Left hindlimb (tissue), 1 donor: ENCODE measurements around the gene CAMK2A.

Source experiments
- DNase-seq: peaks from one replicate; pipeline ENCODE4 v3.0.0-alpha.2; 2018

The CAMK2A gene

DNA sequence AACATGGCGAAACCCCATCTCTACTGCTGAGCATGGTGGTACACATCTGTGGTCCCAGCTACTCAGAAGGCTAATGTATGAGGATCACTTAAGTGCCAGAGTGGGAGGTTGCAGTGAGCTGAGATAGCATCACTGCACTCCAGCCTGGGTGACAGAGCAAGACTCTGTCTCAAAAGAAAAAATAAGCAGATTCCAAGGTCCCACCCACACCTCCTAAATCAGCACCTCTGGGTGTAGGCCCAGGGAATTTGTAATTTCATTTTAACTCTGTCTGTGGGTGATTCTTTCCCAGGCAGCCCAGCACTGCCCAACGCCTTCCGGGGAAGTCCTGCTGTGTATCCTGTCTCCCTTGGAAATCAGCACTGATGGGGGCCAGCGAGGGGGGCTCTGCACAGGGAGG is 12.5 kb downstream of the CAMK2A start:
- no peak for DNase-seq

DNA sequence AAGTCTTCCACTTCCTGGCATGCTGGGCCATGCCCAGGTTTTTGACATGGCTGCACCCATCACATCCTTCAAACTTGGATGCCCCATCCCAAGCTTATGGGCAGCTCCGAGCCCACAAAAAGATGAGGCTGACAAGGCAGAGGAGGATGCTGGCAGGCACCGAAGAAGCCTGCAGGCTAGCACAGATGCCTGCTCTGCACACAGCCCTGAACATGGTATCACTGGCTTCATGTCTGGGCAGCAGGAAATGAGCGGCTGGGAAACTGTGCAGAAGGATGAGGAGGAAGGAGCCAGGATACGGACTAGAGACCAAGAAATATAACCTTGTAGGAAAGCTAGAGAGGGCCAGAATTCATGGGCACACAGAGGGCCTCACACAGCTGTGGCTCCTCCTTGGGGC is 14.8 kb downstream of the CAMK2A start:
- no peak for DNase-seq

DNA sequence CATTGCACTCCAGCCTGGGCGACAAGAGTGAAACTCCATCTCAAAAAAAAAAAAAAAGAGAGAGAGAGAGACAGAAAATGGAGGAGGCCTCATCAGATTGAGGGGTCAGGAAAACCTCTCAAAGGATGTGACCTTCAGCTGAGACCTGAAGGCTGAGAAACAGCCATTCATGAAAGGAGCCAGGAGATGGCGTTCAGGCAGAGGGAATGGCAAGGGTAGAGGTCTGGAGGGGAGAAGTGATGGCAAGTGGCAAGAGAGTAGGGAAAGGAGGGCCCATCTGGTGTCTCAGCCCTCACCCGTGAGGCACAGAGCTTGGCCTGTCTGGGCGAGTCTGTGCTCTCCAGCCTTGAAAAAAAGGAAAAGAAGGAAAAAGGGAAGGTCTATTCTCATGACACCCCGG is 17.0 kb downstream of the CAMK2A start:
- DNase-seq, result no peak

DNA sequence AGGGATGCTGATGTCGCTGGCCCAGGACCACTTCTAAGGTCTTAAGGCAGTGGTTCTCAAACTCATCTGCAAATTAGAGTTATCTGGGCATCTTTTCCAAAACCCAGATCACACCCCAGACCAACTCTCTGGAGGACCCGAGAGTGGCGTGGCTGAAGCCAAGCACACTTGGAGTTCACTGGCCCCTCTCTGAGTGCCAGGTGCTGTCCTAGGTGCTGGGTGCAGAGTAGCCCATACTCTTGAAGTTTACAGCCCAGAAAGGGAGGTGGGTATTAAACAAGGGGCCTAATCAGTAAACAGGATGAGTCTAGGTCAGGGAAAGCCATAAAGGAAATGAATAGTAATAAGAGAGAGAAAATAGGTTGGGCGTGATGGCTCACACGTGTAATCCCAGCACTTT is 17.6 kb downstream of the CAMK2A start:
- no peak for DNase-seq

DNA sequence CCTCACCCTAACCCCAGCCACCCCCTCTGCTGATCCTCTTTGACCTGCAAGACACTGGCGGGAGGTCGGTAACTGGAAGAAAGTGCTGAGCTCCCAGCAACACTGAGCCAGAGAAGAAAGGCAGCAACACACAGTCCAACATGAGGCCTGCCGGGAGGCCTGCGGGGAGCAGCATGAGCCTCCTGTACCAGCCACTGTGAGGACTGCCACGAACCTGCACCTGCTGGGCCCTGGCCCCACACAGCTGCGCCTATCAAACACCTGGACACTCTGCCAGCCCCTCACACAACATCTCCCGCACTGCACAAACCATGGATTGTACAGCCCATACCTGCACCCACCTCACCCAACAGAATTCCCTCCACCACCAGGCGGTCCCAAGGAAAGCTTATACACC is 18.3 kb downstream of the CAMK2A start:
- no peak for DNase-seq

DNA sequence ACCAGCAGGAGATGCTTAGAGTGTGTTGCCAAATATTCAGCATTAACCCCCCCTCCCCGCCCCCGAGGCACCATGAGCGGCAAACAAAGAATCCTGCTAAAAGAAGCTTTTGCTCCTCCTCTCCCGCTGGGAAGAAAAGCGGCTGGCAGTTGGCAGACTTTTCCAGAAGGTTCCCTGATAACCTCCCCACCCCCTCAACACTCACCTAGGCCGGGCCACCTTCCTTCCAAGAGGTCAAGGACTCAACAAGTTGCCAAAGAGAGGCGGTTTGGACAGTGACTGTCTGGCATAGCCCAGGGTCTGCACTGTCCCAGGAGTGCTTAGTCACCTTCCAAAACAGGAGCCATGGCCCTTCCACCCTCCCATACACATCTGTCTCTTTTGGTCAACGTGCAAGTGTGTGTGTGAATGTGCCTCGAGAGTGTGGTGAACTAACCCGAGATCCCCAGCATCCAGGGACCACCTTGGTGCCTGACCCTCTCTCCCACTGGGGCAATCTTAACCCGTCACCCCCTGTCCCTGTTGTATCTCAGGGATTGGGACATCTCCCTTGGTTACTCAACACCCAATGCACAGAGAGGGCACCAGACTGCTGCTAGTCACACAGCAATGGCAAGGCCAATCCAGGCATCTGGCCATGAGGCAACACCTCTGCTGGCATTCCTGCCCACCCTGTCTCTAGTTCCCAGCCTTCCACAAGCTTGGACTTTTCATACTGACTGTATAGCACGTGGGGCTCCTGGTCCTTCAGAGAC is 18.9 kb downstream of the CAMK2A start:
- DNase-seq, result no peak

DNA sequence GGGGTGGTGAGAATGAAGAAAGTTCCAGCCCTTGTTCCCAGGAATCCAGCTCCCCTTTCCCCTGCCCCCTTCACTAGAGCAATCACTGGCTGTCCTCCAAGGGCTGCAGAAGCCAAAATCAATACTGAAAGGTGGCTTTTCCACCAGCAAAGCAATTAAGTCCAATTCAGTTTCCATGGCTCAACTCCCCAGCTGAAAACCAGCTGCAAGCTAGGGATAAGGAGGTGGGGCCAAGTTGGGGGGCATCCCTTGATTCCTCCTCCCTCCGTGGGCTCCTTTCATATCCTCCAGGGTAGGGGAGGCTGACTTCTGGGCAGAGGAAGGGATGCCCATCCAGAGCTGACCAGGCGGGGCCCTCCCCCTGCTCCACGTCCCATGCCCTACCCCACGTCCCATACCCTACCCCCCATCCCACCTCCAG is 22.7 kb downstream of the CAMK2A start:
- DNase-seq, result peak; percentile 76

DNA sequence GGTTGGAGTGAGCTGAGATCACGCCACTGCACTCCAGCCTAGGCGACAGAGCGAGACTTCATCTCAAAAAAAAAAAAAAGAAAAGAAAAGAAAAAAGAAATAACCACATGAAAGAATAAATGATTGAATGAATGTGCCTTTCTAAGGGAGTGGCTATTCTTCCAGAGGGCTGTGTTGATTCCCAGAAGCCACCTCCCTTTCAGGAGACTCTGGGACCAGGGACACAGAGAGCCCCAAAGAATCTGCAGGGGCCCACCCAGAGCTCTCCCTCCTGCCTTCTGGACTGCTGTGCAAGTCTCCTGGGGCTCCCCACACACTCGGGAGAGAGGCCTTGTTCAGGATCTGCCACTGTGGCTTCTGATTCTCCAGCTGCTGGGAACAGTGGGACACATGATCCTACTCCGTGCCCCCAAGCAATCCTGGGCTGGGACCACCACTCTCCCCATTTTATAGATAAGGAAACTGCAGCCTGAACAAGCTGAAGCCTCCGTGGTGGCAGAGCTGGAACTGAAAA is 23.6 kb downstream of the CAMK2A start:
- no peak for DNase-seq

DNA sequence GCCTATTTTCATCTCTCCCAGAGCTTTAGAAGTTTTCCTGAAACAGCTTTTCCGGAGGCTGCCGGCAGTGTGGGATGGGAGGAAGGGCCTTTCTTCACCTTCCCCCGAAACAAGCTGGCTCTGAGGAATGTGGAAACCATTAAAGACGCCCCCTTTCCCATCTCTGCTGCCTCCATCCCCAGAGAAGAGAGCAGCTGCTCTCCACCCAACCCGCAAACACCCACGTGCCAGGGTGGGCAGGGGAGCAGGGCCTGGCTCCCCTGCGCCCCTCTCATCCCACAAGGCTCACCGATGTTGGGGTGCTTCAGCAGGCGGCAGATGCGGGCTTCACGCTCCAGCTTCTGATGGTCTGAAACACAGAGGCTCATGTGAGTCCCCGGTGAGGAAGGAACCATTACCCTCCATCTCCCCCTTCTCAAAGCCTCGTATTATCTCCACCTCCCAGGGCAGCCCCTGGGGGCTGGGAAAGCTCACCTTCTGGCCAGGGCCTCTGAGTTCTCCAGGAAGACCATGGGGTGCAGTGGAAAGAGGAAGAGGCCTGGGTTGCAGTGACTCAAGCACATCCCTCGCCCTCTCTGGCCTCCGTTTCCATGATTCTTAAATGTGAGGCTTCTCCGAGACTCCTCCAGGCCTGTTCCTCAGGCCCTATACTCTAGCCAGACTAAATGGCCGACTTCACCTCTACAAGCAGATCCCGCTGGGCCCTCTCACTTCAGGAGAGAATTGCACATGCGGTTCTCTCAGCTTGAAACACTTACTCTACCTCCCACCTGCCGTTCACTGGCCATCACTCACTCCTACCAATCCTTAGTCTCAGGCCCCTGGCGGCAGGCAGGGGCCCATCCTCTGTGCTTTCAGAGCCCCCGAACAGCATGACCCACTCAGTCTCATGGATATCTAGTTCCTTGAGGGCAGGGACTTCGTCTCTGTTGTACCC is 24.6 kb downstream of the CAMK2A start:
- DNase-seq, result no peak

DNA sequence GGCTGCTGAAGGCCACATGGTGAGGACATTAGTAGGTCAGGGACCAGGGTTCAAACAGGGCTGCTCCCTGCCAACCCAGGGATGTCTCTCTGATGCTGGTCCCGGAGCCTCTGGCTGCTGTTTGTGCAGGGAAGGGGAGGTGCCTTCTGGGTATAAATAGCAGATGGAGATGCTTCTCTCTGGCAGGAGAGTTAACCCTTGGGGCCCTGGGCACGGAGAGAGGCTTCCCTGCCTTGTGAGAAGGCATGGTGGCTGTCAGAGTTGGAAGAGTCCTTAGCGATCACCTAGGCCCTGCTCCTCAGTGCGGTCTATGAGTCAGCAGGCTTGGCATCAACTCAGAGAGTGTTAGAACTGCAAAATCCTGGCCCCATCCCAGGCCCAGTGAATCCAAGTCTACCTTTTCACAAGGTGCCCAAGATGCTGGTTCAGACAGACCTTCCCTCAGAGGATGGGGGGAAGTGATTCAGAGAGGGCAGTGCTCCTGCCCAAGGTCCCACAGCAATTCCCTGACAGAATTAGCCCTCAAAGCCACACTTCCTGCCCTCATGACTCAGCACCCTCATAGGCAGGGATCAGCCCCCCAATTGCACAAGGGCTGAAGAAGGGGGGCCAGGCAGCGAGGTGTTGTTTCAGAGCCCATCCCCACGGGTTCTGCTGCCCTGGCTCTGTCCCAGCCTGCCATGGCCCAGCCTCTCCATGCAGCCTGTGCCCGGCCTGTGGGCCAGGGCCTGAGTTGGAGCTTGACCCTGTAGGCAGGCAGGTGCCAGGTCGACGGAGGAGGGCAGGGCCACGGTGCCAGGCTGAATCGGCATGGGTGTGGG is 25.6 kb downstream of the CAMK2A start:
- DNase-seq, result peak; percentile 60

DNA sequence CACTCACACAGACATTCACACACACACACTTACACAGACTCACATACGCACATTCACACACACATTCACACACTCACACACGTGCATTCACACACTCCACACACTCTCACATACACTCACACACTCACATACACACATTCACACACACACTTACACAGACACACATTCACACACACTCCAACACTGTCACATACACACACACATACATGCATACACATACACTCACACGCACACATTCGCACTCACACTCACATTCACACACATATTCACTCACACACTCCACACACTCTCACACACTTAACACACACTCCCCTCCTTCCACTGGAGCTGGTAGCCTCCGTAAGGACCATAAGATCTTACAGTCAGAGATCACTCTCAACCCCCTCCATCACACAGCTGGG is 26.2 kb downstream of the CAMK2A start:
- no peak for DNase-seq

DNA sequence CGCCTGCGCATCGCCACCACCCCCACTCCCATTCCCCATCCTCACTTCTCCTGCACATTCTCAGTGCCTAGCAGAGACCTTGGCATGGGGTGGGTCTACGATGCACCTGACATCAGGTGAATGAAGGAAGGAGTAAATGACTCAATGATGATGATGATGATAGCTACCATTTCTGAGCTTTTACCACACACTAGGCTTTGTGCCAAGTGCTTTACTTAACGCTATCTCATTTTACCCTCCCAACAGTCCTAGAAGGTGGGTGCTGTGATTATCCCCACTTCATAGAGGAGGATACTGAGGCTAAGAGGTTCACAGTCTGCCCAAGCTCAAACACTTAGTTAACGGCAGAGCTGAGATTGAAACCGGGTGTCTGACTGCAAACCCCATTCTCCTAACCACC is 27.1 kb downstream of the CAMK2A start:
- DNase-seq, result no peak

DNA sequence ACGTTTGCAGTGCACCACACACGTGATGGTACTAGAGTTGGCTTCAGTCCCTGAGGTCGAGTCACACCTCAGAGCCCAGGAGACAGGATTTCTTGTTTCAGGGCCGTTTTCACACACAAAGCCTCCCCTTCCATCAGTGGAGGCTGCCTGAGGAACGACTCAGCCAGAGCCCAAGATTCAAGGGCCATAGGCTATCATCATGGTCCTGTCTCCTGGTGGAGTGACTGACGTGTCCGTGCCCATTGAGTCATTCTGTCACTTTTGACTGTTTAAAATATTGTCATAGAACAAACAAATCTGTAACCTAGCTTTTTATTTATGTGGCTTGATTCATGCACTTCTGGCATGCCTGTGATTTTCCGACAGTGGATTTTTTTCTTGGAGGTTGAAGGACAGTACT is 28.3 kb downstream of the CAMK2A start:
- DNase-seq, result no peak

DNA sequence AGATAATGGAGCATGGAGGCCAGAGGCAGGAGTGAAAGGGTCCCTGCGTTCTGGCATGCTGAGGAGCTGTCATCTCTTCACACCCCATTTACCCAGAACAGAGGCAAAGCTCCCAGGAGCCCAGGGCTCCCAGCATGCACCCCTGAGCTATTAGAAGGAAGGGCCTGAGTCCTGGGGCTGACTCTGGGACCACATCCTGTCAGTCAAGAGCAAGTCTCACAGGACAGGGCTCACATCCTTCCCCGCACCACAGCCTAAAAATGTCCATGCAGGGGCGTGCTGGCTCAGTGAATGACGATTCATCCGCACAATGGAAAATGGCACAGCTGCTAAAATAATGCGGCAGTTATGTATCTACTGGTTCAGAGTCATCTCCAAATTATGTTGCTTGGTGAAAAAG is 31.4 kb downstream of the CAMK2A start:
- peak; percentile 64 for DNase-seq

DNA sequence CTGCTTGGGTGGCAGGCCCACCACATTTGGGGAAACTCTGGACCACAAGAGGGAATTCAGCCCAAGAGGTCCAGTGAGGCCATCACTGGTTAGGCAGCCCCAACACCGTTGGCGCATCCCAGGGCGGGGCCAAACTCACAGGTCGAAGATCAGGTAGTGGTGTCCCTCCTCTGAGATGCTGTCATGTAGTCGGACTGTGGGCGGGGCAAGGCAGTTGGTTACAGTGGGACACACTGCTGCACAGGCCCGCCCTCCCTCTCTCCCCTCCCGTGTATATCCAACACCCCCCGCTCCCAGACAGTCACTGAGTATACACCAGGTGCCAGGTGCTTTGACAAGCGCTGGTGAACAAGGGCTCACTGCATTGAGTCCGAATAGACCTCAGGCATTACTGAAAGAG is 32.1 kb downstream of the CAMK2A start:
- no peak for DNase-seq

DNA sequence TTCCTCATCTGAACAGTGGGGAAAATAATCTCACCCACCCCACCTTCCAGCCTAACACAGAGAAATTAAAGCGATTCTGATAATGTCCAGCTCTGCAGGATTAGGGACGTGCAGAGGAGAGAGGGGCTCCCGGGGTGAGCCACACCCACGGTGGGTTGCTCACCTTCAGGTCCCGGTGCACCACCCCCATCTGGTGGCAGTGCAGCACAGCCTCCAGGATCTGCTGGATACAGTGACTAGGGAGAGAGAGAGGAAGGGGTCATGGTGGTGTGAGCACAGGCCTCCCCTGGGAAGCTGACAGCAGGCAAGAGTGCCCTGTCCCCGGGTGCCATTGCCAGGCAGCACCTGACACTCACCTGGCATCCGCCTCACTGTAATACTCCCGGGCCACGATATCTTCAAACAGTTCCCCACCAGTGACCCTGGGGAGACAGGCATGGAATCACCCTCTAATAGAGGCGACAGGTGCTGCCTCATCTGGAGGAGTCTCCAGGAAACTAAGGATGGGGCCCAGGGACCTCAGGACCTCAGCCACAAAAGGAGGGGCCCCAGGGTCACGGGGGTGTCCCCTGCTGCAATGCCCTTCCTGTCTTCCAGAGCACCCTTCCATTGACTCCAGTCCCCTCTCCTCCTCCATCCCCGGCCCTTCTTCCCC is 33.0 kb downstream of the CAMK2A start:
- DNase-seq, result no peak

DNA sequence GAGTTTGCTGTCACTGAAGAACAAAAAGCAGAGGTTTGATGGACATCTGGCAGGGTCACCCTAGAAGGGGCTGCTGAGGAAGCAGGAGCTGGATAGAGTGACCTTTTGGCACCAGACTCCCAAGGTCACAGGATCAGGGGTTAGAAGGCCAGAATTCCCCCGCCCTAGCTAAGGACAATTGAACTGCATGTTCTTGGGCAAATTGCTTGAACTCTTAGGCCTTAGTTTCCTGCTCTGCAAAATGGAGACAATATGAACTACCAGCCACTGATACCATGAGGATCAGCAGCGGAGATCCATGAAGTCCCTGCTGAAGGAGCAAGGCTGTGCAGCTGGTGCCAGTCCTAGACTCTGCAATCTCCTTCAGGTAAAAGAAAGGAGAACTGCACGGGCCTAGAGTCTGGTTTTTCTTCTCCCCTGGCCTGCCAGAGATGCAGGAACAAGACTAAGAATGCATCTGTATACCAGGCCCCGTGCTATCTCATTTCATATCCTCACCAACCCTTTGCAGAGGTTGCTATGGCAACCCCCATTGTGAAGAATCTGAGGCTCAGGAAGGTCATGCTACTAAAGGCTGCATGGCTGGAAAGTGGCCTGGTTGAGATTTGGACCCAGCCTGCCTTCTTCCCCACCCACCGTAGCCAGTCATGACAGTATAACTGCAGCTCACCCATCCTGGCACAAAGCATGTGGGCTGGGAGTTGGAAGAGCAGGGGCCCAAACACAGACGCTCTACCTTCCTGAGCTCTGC is 33.7 kb downstream of the CAMK2A start:
- DNase-seq, result no peak

DNA sequence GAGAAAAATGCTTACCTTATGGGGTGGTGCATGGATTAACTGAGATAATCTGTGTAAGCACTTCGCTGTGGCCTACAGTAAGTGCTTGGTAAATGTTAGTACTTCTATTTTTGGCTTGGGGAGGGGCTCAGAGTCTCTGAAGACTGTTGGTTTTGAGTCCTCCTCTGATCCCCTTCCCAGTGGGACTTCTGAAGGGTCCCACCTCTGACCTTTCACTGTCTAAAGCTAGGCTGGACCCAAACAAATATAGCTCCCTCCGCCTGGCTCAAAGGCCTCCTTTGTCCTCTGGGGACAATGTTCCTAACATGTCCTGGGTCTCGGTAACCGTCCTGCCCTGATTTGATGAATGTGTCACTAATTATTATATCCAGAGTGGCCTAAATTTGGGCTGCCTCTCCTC is 34.8 kb downstream of the CAMK2A start:
- no peak for DNase-seq

DNA sequence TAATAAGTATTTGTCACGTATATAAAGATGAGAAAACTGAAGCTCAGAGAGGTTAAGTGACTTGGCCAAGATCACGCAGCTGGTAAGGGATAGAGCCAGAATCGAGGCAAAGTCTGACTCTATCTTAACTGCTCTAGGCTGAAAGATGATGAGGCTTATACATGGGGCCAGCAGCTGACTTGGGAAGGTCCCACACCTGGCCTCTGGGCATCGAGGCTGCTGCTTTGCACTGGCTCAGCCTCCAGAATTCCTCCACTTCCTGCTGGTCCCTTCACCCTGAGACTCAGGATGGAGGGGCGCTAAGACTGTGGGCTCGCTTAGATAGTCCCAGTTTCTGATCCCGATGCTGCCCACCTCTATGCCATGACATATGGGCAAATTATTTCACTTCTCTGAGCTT is 35.2 kb downstream of the CAMK2A start:
- DNase-seq, result no peak

DNA sequence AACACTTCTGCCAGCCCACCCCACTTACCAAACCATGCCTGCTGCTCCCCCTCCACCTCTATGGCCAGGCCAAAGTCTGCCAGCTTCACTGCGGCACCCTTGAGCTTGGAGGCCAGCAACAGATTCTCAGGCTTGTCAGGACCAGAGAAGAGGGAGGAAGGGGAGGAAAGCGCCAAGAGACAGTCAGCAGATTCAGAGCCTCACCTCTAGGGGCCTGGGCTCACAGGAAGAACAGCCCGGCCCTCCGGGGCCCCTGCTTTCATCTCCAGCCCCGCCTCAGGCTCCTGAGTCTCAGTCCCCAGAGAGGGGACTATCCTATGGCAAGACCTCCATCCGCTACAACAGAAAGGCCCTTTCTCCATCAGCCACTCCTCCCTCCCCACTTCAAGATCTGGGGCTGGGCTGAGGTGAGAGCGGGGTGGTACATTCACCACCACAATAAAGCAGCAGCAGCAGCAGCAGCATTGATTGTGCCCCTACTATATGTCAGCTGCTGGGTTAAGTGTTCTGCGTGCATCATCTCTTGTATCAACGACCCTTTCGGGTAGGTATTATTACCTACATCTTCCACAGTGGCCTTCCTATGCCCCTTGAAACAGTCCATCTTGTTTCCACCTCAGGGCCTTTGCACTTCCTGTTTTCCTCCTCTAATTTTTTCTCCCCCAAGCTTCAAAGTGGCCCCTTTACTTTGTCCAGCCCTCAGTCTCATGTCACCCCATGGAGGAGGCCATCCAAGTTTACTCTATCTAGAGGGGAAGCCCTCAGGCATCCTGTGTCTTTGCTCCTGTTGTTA is 36.0 kb downstream of the CAMK2A start:
- DNase-seq, result no peak

DNA sequence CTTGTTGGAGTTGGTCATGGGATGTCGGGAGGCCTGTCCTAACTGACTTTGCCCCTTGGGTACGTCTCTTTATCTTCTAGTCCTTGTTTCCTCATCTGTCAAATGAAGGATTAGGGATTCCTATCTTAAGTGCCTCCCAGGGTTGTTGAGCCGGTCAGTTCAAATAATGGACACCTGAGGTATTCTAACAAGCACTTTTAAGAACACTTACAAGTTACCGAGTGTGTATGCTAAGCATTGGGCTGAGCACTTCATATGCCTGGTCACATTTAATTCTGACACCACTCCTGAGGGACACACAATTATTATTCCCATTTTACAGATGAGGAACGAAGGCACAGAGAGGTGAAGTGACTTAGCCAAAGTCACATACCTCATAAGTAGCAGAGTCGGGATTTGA is 37.1 kb downstream of the CAMK2A start:
- no peak for DNase-seq
